ENCODE measurements around the gene LGMN.

GRCh38 chr14:92781350-92781749 is 32.9 kb upstream of the LGMN start:
- TF ChIP-seq CTCF (conservative IDR thresholded peaks at IDR 0.05) (no peak), EZH2 (IDR thresholded peaks at IDR 0.05; ENCODE audit: low read depth) (no peak)

Data from PC-9 (cell line).